GM12878 (cell line): ENCODE measurements around the gene PPM1N. TPM values are rescaled to one million over a fixed set of nuclear protein-coding genes. Genes with fewer than 3 reads are reported as not detected.

Experiments
- CBX3 ChIP-seq: fragments of 200-600 bp; sonication (generic); IDR thresholded peaks from 2 replicates; pipeline ENCODE4 v1.6.1; 2016; ENCODE audit warnings: low read depth, borderline replicate concordance
- CEBPZ ChIP-seq: fragments of 150-350 bp; IDR thresholded peaks from 2 replicates; pipeline ENCODE4 v1.6.1; 2016; ENCODE audit warnings: low read depth, low read length
- CHD2 ChIP-seq: IDR thresholded peaks from 2 replicates; pipeline ENCODE4 v1.6.1; 2011; ENCODE audit warnings: low read depth, low read length, improper control_type of control experiment, borderline replicate concordance
- CREM ChIP-seq: IDR thresholded peaks from 2 replicates; pipeline ENCODE4 v1.6.1; 2014; ENCODE audit warnings: antibody characterized with exemption, low read depth
- ELK1 ChIP-seq: IDR thresholded peaks from 2 replicates; pipeline ENCODE4 v1.6.1; 2012; ENCODE audit warnings: low read depth, low read length, improper control_type of control experiment
- HSF1 ChIP-seq: fragments of 150-350 bp; IDR thresholded peaks from 2 replicates; pipeline ENCODE4 v1.6.1; 2014; ENCODE audit warnings: mild to moderate bottlenecking, low read depth, low read length
- IKZF2 ChIP-seq, 2 experiments: fragments of 450-650 bp; IDR thresholded peaks; 2 replicates each; pipeline ENCODE4 v1.6.1; 2017; ENCODE audit warnings: mild to moderate bottlenecking in 2 of 2, moderate library complexity in 2 of 2
- IRF5 ChIP-seq: fragments of 450-650 bp; IDR thresholded peaks from 2 replicates; pipeline ENCODE4 v1.6.1; 2017; ENCODE audit warnings: borderline replicate concordance
- MTA2 ChIP-seq: fragments of 450-650 bp; IDR thresholded peaks from 2 replicates; pipeline ENCODE4 v1.6.1; 2016; ENCODE audit warnings: low read depth, mild to moderate bottlenecking, moderate library complexity
- MXI1 ChIP-seq: fragments of 150-350 bp; IDR thresholded peaks from 2 replicates; pipeline ENCODE4 v1.6.1; 2011; ENCODE audit warnings: low read depth, mild to moderate bottlenecking, inconsistent platforms, low read length, improper control_type of control experiment
- NFXL1 ChIP-seq: fragments of 450-650 bp; IDR thresholded peaks from 2 replicates; pipeline ENCODE4 v1.6.1; 2017; ENCODE audit warnings: antibody characterized with exemption, mild to moderate bottlenecking, borderline replicate concordance
- NFYB ChIP-seq: IDR thresholded peaks from 2 replicates; pipeline ENCODE4 v1.6.1; 2011; ENCODE audit warnings: low read depth, mild to moderate bottlenecking, low read length, improper control_type of control experiment, moderate library complexity; ENCODE audit not compliant: insufficient read depth
- PAX5 ChIP-seq: IDR thresholded peaks from 2 replicates; pipeline ENCODE4 v1.6.1; 2011; ENCODE audit warnings: low read depth, low read length, borderline replicate concordance
- POU2F2 ChIP-seq: IDR thresholded peaks from 3 replicates; pipeline ENCODE4 v1.6.1; 2011; ENCODE audit warnings: low read depth, mild to moderate bottlenecking, low read length, borderline replicate concordance
- RCOR1 ChIP-seq: conservative IDR thresholded peaks from 2 replicates; pipeline ENCODE4 v1.6.1; 2012; ENCODE audit warnings: low read depth, low read length, improper control_type of control experiment
- RUNX3 ChIP-seq: IDR thresholded peaks from 2 replicates; pipeline ENCODE4 v1.6.1; 2012; ENCODE audit warnings: low read length, inconsistent platforms
- SIX5 ChIP-seq: IDR thresholded peaks from 2 replicates; pipeline ENCODE4 v1.6.1; 2011; ENCODE audit warnings: mild to moderate bottlenecking, low read depth, low read length, moderate library complexity; ENCODE audit not compliant: severe bottlenecking
- SPI1 ChIP-seq: IDR thresholded peaks from 2 replicates; pipeline ENCODE4 v1.6.1; 2011; ENCODE audit warnings: low read depth, mild to moderate bottlenecking, low read length, moderate library complexity, borderline replicate concordance; ENCODE audit not compliant: insufficient read depth
- SUPT20H ChIP-seq: IDR thresholded peaks from 2 replicates; pipeline ENCODE4 v1.6.1; 2011; ENCODE audit warnings: low read depth, mild to moderate bottlenecking, low read length, moderate library complexity, borderline replicate concordance; ENCODE audit not compliant: control insufficient read depth
- TCF7 ChIP-seq: IDR thresholded peaks from 2 replicates; pipeline ENCODE4 v1.6.1; 2014; ENCODE audit warnings: antibody characterized with exemption, borderline replicate concordance
- YBX1 ChIP-seq: fragments of 450-650 bp; IDR thresholded peaks from 2 replicates; pipeline ENCODE4 v1.6.1; 2016; ENCODE audit warnings: antibody characterized with exemption
- YY1 ChIP-seq: IDR thresholded peaks from 2 replicates; pipeline ENCODE4 v1.6.1; 2011; ENCODE audit warnings: low read depth, mild to moderate bottlenecking, low read length
- ZNF217 ChIP-seq: fragments of 450-650 bp; IDR thresholded peaks from 2 replicates; pipeline ENCODE4 v1.6.1; 2017; ENCODE audit warnings: antibody characterized with exemption, mild to moderate bottlenecking
- polyA plus RNA-seq, 11 experiments: library from polyadenylated mRNA; depleted of rRNA in 4 of 11; unstranded in 6 of 11; stranded (reverse) in 5 of 11; fragments of >200 nt; fragmentation: Nextera tagmentation in 4 of 11; fragmentation: Illumina TruSeq in 1 of 11; extraction: Ambion mirVana in 4 of 11; extraction: Trizol in 1 of 11; gene quantifications; 1 replicate in 1 of 11; 2 replicates in 10 of 11; pipeline versions ENCODE4 v1.2.1 to v1.2.3, GENCODE V29; 2011 to 2016; ENCODE audit warnings: inconsistent platforms in 2 of 11, missing spikeins in 2 of 11, low read depth in 1 of 11
- total RNA-seq, 4 experiments: library from RNA; depleted of rRNA in 3 of 4; stranded (reverse); fragments of >200 nt in 3 of 4; fragmentation: Illumina TruSeq in 1 of 4; extraction: Trizol in 1 of 4; gene quantifications; 2 replicates each; pipeline versions ENCODE4 v1.2.1 to v1.2.3, GENCODE V29; 2013 to 2021

PPM1N gene
- total and polyA plus RNA-seq, 10 of the 15 experiments (the other 5 are each of a cell fraction or from before 2014, with no cell fraction given) = 1.6 to 5.4 (median 3.7) TPM

GRCh38 chr19:45469132-45469944 is 28.9 kb upstream of the PPM1N start (continued):
- TF ChIP-seq SIX5 (no peak), MXI1 (peak; percentile 81; the same call in 1 of the 2 replicates), PAX5 (peak; percentile 69; the same call in 1 of the 2 replicates), RCOR1 (no peak), CBX3 (no peak), NFYB (peak; percentile 86), CHD2 (peak; percentile 85; the same call in 1 of the 2 replicates), SUPT20H (no peak), ELK1 (0 out of 2 replicates have a peak, but pooled peaks have one; percentile 41), POU2F2 (no peak; the same call in 2 of the 3 replicates), IRF5 (no peak), NFXL1 (no peak), IKZF2 (IDR thresholded peaks at IDR 0.05) (0 out of 4 replicates have a peak, but pooled peaks of 1 of the 2 experiments have one; percentile 27), CEBPZ (no peak), TCF7 (no peak), HSF1 (no peak), CREM (peak; percentile 95), SPI1 (no peak), YBX1 (no peak), MTA2 (no peak), YY1 (0 out of 2 replicates have a peak, but pooled peaks have one; percentile 6), RUNX3 (no peak), ZNF217 (no peak)
